WTC11 (cell line): Measurements from ENCODE around the gene MARVELD1.

Source experiments
- TEAD4 ChIP-seq: sonication (generic); formaldehyde crosslinking; IDR thresholded peaks from 2 replicates; pipeline ENCODE4 v1.8.0; 2022; ENCODE audit warnings: mild to moderate bottlenecking, missing genetic modification reagents
- TF ChIP-seq, protein P1 (sequence below): sonication (generic); formaldehyde crosslinking; IDR thresholded peaks from 2 replicates; pipeline ENCODE4 v1.8.1; 2023; ENCODE audit warnings: mild to moderate bottlenecking, moderate library complexity, missing genetic modification reagents
- TF ChIP-seq, protein P2 (sequence below): fragments of 200-600 bp; IDR thresholded peaks from 2 replicates; pipeline ENCODE4 v1.8.0; 2022; ENCODE audit warnings: antibody characterized with exemption

DNA sequence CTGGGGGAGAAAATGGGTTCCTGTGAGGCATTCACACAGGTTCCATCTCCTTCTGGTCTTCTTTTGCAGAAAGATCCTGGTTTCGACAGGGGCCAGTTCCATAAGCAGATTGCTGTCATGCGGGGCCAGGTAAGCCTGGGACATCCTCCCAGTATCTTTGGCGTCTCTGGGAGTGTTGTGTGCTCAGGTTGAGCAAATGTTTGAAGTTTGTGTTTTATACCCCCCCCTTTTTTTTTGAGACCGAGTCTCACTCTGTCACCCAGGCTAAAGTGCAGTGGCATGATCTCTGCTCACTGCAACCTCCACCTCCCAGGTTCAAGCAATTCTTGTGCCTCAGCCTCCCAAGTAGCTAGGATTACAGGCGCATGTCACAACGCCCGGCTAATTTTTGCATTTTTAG is 46.5 kb upstream of the MARVELD1 start:
- TF ChIP-seq, protein P1, sequence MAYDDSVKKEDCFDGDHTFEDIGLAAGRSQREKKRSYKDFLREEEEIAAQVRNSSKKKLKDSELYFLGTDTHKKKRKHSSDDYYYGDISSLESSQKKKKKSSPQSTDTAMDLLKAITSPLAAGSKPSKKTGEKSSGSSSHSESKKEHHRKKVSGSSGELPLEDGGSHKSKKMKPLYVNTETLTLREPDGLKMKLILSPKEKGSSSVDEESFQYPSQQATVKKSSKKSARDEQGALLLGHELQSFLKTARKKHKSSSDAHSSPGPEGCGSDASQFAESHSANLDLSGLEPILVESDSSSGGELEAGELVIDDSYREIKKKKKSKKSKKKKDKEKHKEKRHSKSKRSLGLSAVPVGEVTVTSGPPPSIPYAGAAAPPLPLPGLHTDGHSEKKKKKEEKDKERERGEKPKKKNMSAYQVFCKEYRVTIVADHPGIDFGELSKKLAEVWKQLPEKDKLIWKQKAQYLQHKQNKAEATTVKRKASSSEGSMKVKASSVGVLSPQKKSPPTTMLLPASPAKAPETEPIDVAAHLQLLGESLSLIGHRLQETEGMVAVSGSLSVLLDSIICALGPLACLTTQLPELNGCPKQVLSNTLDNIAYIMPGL (CRISPR knock-in tag) = no peak
- TF ChIP-seq TEAD4 (CRISPR knock-in tag) = no peak
- TF ChIP-seq, protein P2, sequence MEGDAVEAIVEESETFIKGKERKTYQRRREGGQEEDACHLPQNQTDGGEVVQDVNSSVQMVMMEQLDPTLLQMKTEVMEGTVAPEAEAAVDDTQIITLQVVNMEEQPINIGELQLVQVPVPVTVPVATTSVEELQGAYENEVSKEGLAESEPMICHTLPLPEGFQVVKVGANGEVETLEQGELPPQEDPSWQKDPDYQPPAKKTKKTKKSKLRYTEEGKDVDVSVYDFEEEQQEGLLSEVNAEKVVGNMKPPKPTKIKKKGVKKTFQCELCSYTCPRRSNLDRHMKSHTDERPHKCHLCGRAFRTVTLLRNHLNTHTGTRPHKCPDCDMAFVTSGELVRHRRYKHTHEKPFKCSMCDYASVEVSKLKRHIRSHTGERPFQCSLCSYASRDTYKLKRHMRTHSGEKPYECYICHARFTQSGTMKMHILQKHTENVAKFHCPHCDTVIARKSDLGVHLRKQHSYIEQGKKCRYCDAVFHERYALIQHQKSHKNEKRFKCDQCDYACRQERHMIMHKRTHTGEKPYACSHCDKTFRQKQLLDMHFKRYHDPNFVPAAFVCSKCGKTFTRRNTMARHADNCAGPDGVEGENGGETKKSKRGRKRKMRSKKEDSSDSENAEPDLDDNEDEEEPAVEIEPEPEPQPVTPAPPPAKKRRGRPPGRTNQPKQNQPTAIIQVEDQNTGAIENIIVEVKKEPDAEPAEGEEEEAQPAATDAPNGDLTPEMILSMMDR = no peak
